Endothelial cell of umbilical vein (primary cell): ENCODE results near the gene UNKL. TPM values are rescaled to one million over a fixed set of nuclear protein-coding genes. Genes with fewer than 3 reads are reported as not detected.

Experiments
- BruUV-seq: library from RNA; stranded (reverse); fragments of 400-500 nt; replicated peaks from 2 replicates; lab custom pipeline; 2021; lab: Mats Ljungman, UMichigan
- CTCF ChIA-PET: fragments of 300-600, 350-600 bp; sonication (Branson Sonifier 250); formaldehyde crosslinking; loops from one replicate; lab custom pipeline; 2021; ENCODE audit warnings: antibody characterized with exemption, inconsistent platforms; lab: Charles Lee
- POLR2A ChIA-PET: fragments of 300-600, 350-600 bp; sonication (Branson Sonifier 250); formaldehyde crosslinking; loops from one replicate; lab custom pipeline; 2021; ENCODE audit warnings: antibody characterized with exemption, inconsistent platforms; lab: Charles Lee
- DNase-seq: peaks from one replicate; pipeline ENCODE4 v3.0.0-alpha.2; 2011; ENCODE audit warnings: low read depth, low spot score
- FAIRE-seq: peaks from 2 replicates; lab custom pipeline; 2011; peaks lifted over from hg19 to GRCh38; lab: Jason Lieb, UNC
- H2AFZ ChIP-seq: 2 replicates; pipeline ENCODE4 v1.6.0; 2012; ENCODE audit warnings: low read depth, low read length, control low read depth, inconsistent platforms
- H3K27ac ChIP-seq: 2 replicates; pipeline ENCODE4 v1.5.1; 2011; ENCODE audit warnings: low read depth, mild to moderate bottlenecking, control low read depth, low read length, moderate library complexity; ENCODE audit not compliant: insufficient read depth
- H3K27me3 ChIP-seq, 2 experiments: 2 replicates each; pipeline versions ENCODE4 v1.6.0 to v1.6.1; 2011; ENCODE audit warnings: low read length in 2 of 2, mixed read lengths in 1 of 2; ENCODE audit not compliant: control insufficient read depth in 2 of 2, insufficient read depth in 2 of 2
- H3K36me3 ChIP-seq, 2 experiments: 2 replicates in 1 of 2; 3 replicates in 1 of 2; pipeline ENCODE4 v1.5.1; 2011; ENCODE audit warnings: low read length in 2 of 2, mild to moderate bottlenecking in 1 of 2, moderate library complexity in 1 of 2; ENCODE audit not compliant: control insufficient read depth in 2 of 2, insufficient read depth in 2 of 2; ENCODE audit errors: extremely low read depth in 1 of 2
- H3K4me1 ChIP-seq: 3 replicates; pipeline ENCODE4 v1.5.1; 2011; ENCODE audit warnings: mild to moderate bottlenecking, low read length; ENCODE audit not compliant: control insufficient read depth, insufficient read depth; ENCODE audit errors: extremely low read depth
- H3K4me2 ChIP-seq: 2 replicates; pipeline ENCODE4 v1.6.1; 2011; ENCODE audit warnings: low read length, control low read depth, mixed read lengths; ENCODE audit not compliant: insufficient read depth
- H3K4me3 ChIP-seq, 3 experiments: fragments of 200-600 bp in 1 of 3; sonication (generic), shearing (Covaris generic) in 1 of 3; replicated peaks in 1 of 3; 2 replicates each; pipeline ENCODE4 v1.5.1; 2011 to 2016; ENCODE audit warnings: control low read depth in 3 of 3, low read length in 3 of 3, mild to moderate bottlenecking in 2 of 3, inconsistent platforms in 1 of 3, low read depth in 1 of 3, moderate library complexity in 1 of 3; ENCODE audit not compliant: insufficient read depth in 1 of 3
- H3K79me2 ChIP-seq: 2 replicates; pipeline ENCODE4 v1.6.0; 2012; ENCODE audit warnings: low read length, inconsistent platforms; ENCODE audit not compliant: control insufficient read depth, insufficient read depth
- H3K9ac ChIP-seq: replicated peaks from 2 replicates; pipeline ENCODE3; 2011; ENCODE audit warnings: low read length, control low read depth; ENCODE audit not compliant: insufficient read depth; ENCODE audit errors: extremely low read depth
- H3K9me1 ChIP-seq: replicated peaks from 3 replicates; pipeline ENCODE4 v1.6.0; 2011; ENCODE audit warnings: mild to moderate bottlenecking, low read length; ENCODE audit not compliant: control insufficient read depth, insufficient read depth; ENCODE audit errors: extremely low read depth
- H3K9me3 ChIP-seq: replicated peaks from 2 replicates; pipeline ENCODE4 v1.5.1; 2012; ENCODE audit warnings: low read length, inconsistent platforms; ENCODE audit not compliant: control insufficient read depth, insufficient read depth
- H4K20me1 ChIP-seq: replicated peaks from 2 replicates; pipeline ENCODE3; 2011; ENCODE audit warnings: mild to moderate bottlenecking, low read length; ENCODE audit not compliant: control insufficient read depth, insufficient read depth; ENCODE audit errors: extremely low read depth
- CTCF ChIP-seq, 2 donors: IDR thresholded peaks; 1 replicate in 1 of 2; 2 replicates in 1 of 2; pipeline ENCODE4 v1.5.1; 2011; ENCODE audit warnings: low read length in 2 of 2, mild to moderate bottlenecking in 2 of 2, moderate library complexity in 2 of 2, control low read depth in 1 of 2, inconsistent platforms in 1 of 2, low read depth in 1 of 2; ENCODE audit not compliant: insufficient read depth in 1 of 2; ENCODE audit errors: extremely low read depth in 1 of 2
- EZH2 ChIP-seq: IDR thresholded peaks from 2 replicates; pipeline ENCODE4 v1.6.1; 2012; ENCODE audit warnings: borderline replicate concordance, low read depth, mild to moderate bottlenecking, moderate library complexity, low read length, inconsistent platforms; ENCODE audit not compliant: severe bottlenecking
- FOS ChIP-seq: IDR thresholded peaks from 2 replicates; pipeline ENCODE4 v1.6.1; 2011; ENCODE audit warnings: mild to moderate bottlenecking, low read length, moderate library complexity, borderline replicate concordance; ENCODE audit not compliant: insufficient read depth
- GATA2 ChIP-seq: IDR thresholded peaks from 2 replicates; pipeline ENCODE4 v1.7.0; 2011; ENCODE audit warnings: low read depth, mild to moderate bottlenecking, moderate library complexity, mixed read lengths, low read length; ENCODE audit not compliant: insufficient read length, insufficient read depth
- JUN ChIP-seq: IDR thresholded peaks from 2 replicates; pipeline ENCODE4 v1.6.1; 2011; ENCODE audit warnings: borderline replicate concordance, low read depth; ENCODE audit not compliant: insufficient read length, insufficient read depth
- MAX ChIP-seq: IDR thresholded peaks from 2 replicates; pipeline ENCODE4 v1.6.1; 2011; ENCODE audit not compliant: insufficient read depth, insufficient read length
- MYC ChIP-seq: IDR thresholded peaks from one replicate; pipeline ENCODE4 v1.6.1; 2011; ENCODE audit warnings: mild to moderate bottlenecking, low read depth, low read length
- POLR2A ChIP-seq: IDR thresholded peaks from 2 replicates; pipeline ENCODE4 v1.6.1; 2012; ENCODE audit warnings: low read depth, mild to moderate bottlenecking, control low read depth, low read length
- POLR2AphosphoS5 ChIP-seq: IDR thresholded peaks from 2 replicates; pipeline ENCODE4 v1.6.1; 2012; ENCODE audit warnings: low read depth, mild to moderate bottlenecking, control low read depth, low read length, moderate library complexity; ENCODE audit not compliant: insufficient read depth
- dilution Hi-C: fragments of 300-500 bp; cut with MboI; formaldehyde crosslinking; loops from one replicate; pipeline ENCODE4 v1.15.0; 2019; ENCODE audit warnings: low sequenced_read_pairs; ENCODE audit not compliant: extremely low pct_ligation_motif_present
- intact Hi-C: fragments of 100-400 bp; cut with micrococcal nuclease; formaldehyde crosslinking; loops from one replicate; pipeline ENCODE4 v1.10.0; 2022
- polyA plus RNA-seq, 4 experiments: library from polyadenylated mRNA; depleted of rRNA in 3 of 4; stranded (reverse) in 3 of 4; unstranded in 1 of 4; fragments of >200 nt; gene quantifications; 2 replicates each; pipeline versions ENCODE4 v1.2.1 to v1.2.3, GENCODE V29; 2011 to 2012; ENCODE audit warnings: missing spikeins in 1 of 4
- total RNA-seq: library from RNA; stranded (reverse); gene quantifications from 2 replicates; pipeline ENCODE4 v1.2.3, GENCODE V29; 2021

Gene UNKL
- total and polyA plus RNA-seq, 2 donors (not counting 3 experiments of a cell fraction or from before 2014, with no cell fraction given) = 17.1 to 32.8 TPM

GRCh38 chr16:1454561-1454960, 40.1 kb upstream of the UNKL start:
- Histone ChIP-seq H3K9me1 (no peaks in the 10 kb centered on the region), H3K9me3 (no peaks in the 10 kb centered on the region), H3K27me3 (no peaks in the 10 kb centered on the region), H3K4me2 (no peak overlapping the region), H4K20me1 (no peaks in the 10 kb centered on the region), H3K4me1 (no peaks in the 10 kb centered on the region), H2AFZ (no peak overlapping the region), H3K27ac (no peak overlapping the region), H3K9ac (no peak overlapping the region), H3K79me2 (no peaks in the 10 kb centered on the region), H3K36me3 (peaks cover 0 to 51% of the 10 kb centered on the region in 2 experiments), H3K4me3 (no peak overlapping the region)
- no TSS peak for BruUV-seq
- TF ChIP-seq FOS (no peak), MYC (no peak), POLR2AphosphoS5 (no peak), MAX (no peak), POLR2A (no peak), GATA2 (no peak), CTCF (IDR thresholded peaks at IDR 0.05; ENCODE audit: extremely low read depth in 1 of 2, insufficient read depth in 1 of 2, low read depth in 1 of 2, low read length in 2 of 2) (no peak), EZH2 (no peak), JUN (no peak)
- ChIA-PET CTCF (no interaction called here), POLR2A (no interaction called here)
- DNase-seq (no peak), FAIRE-seq (no peak)
- intact Hi-C loops (no loop called here), dilution Hi-C loops (no loop called here)
